ENCODE data around the gene FBXL5.

FBXL5 gene

GRCh38 chr4:15655223-15656037, at the start of gene FBXL5:
Gene FBXL5, minus strand, starts transcription at chr4:15655357. Its CDS starts 70 bp downstream, at chr4:15655287.
- TF ChIP-seq CTCF (IDR thresholded peaks at IDR 0.05; ENCODE audit: extremely low read depth, missing control alignments), result no peak
- DNase-seq (ENCODE audit: low spot score), result peak; percentile 98

DNA sequence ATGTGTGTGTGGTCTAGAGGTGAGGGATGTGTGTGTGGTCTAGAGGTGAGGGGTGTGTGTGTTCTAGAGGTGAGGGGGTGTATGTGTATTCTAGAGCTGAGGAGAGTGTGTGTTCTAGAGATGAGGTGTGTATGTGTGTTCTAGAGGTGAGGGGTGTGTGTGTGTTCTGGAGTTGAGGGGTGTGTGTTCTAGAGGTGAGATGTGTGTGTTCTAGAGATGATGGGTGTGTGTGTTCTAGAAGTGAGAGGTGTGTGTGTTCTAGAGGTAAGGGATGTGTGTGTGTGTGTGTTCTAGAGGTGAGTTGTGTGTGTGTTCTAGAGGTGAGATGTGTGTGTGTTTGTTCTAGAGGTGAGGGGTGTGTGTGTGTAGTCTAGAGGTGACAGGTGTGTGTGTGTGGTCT, 49.0 kb upstream of the FBXL5 start:
- no peak for TF ChIP-seq CTCF (IDR thresholded peaks at IDR 0.05; ENCODE audit: extremely low read depth, missing control alignments)

DNA sequence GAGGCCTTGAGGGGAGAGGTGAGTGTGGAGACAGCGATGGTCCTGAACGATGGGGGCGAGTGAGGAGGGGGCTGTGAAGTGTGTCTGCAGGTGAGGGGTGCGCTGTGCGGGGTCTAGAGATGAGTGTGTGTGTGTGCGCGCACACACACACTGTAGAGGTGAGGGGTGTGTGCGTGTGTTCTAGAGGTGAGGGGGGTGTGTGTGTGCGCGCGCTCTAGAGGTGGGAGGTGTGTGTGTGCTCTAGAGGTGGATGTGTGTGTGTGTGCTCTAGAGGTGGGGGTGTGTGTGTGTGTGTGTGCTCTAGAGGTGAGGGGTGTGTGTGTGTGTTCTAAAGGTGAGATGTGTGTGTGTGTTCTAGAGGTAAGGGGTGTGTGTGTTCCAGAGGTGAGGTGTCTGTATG, 48.3 kb upstream of the FBXL5 start:
- TF ChIP-seq CTCF (IDR thresholded peaks at IDR 0.05; ENCODE audit: extremely low read depth, missing control alignments), result no peak
- no peak for DNase-seq (ENCODE audit: low spot score)

More for the DNA sequence above, 49.0 kb upstream of the FBXL5 start:
- no peak for DNase-seq (ENCODE audit: low spot score)

DNA sequence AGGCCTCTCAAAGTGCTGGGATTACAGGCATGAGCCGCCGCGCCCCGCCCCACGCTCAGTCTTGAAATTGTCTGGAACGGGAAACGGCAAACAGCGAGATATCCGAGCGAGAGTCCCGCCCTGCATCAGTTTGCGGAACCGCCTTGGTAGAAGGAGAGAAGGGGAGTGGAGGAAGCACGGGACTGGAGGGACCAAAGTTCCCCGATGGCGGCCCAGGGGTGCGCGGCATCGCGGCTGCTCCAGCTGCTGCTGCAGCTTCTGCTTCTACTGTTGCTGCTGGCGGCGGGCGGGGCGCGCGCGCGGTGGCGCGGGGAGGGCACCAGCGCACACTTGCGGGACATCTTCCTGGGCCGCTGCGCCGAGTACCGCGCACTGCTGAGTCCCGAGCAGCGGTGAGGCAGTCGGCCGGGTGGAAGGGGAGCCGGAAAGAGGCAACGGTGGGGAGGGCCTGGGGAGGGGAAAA, 47.8 kb upstream of the FBXL5 start, which contains the start of gene BST1:
TSS of gene BST1 (plus strand) at position 125 of the 463 bp plus-strand sequence. CDS start at position 205, 80 bp downstream.
- no peak for TF ChIP-seq CTCF (IDR thresholded peaks at IDR 0.05; ENCODE audit: extremely low read depth, missing control alignments)

DNA sequence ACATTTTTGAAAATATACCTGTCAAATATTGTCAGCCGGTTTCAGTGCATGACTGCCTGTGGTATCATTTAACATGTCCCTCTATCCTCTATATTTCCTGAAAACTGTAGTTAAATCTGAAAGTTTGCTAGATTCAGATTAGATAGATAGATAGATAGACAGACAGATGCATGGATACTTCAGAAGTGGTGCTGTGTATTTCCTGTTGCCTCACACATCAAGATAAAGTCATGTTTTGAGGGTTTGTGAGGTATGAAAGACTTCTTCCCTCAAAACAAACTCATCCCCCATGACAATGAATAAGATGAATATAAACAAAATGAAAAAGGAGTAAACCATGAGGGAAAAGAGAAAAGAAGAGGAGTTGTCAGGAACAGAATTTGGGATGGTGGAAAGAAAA, 41.7 kb upstream of the FBXL5 start:
- no peak for TF ChIP-seq CTCF (IDR thresholded peaks at IDR 0.05; ENCODE audit: extremely low read depth, missing control alignments)
- DNase-seq (ENCODE audit: low spot score), result no peak

More for the DNA sequence above, 47.8 kb upstream of the FBXL5 start, which contains the start of gene BST1:
- DNase-seq (ENCODE audit: low spot score), result peak; percentile 64

DNA sequence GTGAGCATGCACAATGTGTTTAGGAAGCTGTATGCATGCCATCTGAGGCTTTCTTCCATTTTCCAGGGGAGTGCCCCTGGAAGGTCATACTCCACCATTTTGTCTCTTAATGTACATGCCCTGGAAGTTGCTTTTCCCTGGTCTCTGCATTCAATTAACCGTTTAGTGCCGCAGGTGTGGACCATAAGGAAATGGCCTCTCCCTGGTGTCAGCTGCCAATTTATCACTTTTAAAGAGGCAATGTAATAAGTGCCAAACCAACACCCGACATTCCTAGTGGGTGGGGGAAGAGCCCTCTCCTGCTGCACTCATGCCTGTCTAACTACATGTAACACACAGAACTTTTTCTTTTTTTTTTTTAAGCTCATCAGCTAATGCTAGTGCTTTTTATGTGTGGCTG, 40.6 kb upstream of the FBXL5 start:
- no peak for DNase-seq (ENCODE audit: low spot score)
- no peak for TF ChIP-seq CTCF (IDR thresholded peaks at IDR 0.05; ENCODE audit: extremely low read depth, missing control alignments)

DNA sequence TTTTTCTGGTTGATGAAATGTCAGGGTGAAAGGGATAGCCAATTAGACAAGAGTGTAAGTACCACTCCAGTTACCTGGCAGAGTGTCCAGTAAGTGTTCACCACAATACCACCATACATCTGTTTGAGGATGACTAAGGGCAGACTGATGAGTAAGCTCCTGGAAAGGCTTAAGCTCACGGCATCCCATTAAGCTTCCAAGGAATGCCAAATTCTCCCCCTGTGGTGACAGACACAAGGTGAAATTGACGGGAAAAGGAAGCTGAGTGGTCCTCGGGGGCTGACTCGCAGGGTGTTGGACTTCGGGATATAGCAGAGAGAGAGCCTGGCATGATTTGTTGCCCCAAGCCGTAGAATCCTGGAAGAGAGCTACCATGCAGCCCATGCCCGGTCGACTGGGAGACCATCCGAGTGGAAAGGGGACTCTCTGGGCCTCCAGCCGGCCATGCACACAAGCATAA, 40.1 kb upstream of the FBXL5 start:
- no peak for DNase-seq (ENCODE audit: low spot score)
- no peak for TF ChIP-seq CTCF (IDR thresholded peaks at IDR 0.05; ENCODE audit: extremely low read depth, missing control alignments)

Data from GM20000 (cell line).